Astrocyte (in vitro differentiated cells and primary cell): ENCODE results near the gene DYTN.

Experiments used
- EZH2 ChIP-seq: IDR thresholded peaks from 2 replicates; pipeline ENCODE4 v1.6.1; 2012; ENCODE audit warnings: mild to moderate bottlenecking, low read length, inconsistent platforms; ENCODE audit not compliant: insufficient read depth
- TF ChIP-seq, protein P1 (sequence below): IDR thresholded peaks from 2 replicates; pipeline ENCODE4 v1.5.1; 2011; ENCODE audit warnings: low read depth, mild to moderate bottlenecking, inconsistent platforms, low read length, moderate library complexity; ENCODE audit not compliant: insufficient read depth

DNA sequence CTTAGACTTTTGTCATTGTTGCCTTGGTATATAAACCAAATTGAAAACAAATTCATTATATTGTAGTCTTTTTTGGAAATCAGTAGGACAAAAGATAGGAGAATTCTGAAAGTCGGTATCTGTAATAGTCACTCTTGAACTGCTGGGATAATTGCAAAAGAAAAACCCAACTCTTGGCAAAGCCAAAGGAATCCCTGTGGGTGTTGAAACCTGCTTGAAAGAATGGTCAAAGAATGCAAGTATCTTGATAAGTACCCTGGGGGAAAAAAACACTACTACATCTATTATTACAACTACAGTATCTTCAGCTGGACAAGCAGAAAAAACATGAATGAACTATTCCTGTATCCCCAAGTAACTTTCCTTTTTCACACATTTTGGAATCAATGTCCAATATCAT, 83.2 kb downstream of the DYTN start:
- TF ChIP-seq, protein P1, sequence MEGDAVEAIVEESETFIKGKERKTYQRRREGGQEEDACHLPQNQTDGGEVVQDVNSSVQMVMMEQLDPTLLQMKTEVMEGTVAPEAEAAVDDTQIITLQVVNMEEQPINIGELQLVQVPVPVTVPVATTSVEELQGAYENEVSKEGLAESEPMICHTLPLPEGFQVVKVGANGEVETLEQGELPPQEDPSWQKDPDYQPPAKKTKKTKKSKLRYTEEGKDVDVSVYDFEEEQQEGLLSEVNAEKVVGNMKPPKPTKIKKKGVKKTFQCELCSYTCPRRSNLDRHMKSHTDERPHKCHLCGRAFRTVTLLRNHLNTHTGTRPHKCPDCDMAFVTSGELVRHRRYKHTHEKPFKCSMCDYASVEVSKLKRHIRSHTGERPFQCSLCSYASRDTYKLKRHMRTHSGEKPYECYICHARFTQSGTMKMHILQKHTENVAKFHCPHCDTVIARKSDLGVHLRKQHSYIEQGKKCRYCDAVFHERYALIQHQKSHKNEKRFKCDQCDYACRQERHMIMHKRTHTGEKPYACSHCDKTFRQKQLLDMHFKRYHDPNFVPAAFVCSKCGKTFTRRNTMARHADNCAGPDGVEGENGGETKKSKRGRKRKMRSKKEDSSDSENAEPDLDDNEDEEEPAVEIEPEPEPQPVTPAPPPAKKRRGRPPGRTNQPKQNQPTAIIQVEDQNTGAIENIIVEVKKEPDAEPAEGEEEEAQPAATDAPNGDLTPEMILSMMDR = no peak
- no peak for TF ChIP-seq EZH2
